ENCODE data around the gene GYG2. TPM values are rescaled to one million over a fixed set of nuclear protein-coding genes. Genes with fewer than 3 reads are reported as not detected.
"Not testable (repeated sequence)": the region's sequence is repeated elsewhere in the genome, so short reads cannot be mapped to it uniquely, and the experiment has no call there.

The GYG2 gene
- 5.4 and 10.6 TPM in 2 replicates for total RNA-seq
- polyA plus RNA-seq = 8.9 and 10.7 TPM in 2 replicates
- 9.4 and 10.1 TPM in 2 replicates for polyA plus RNA-seq (2012)
- 10.4 and 20.7 TPM in 2 replicates for polyA minus RNA-seq (ENCODE audit: low replicate concordance)

GRCh38 chrX:2828344-2828958 lies at the start of gene GYG2:
TSS of gene GYG2 (plus strand) at chrX:2828930. CDS start at chrX:2830189, 1,259 bp downstream.
- DNase-seq (ENCODE audit: low read depth in 2 of 2) = peak; percentile 39 to 58
- no peaks in the 10 kb centered on the region for H4K20me1 ChIP-seq (ENCODE audit: control insufficient read depth, extremely low read depth, insufficient read depth, low read length)
- TF ChIP-seq CTCF (conservative IDR thresholded peaks at IDR 0.05 in 1 of 2, IDR thresholded peaks at IDR 0.05 in 1 of 2; ENCODE audit: low read depth in 1 of 2, low read length in 2 of 2) (no peak), EZH2 (IDR thresholded peaks at IDR 0.05; ENCODE audit: low read length, missing control alignments) (no peak)
- H3K4me2 ChIP-seq (ENCODE audit: extremely low read depth, insufficient read depth, low read length) = peak within 1 kb of the TSS; percentile 25
- no peaks in the 10 kb centered on the region for H3K9me3 ChIP-seq (ENCODE audit: control insufficient read depth, insufficient read depth, low read depth, low read length)
- no peaks in the 10 kb centered on the region for H3K79me2 ChIP-seq (ENCODE audit: control insufficient read depth, insufficient read depth, low read length)
- no peaks in the 10 kb centered on the region for H3K36me3 ChIP-seq (ENCODE audit: control insufficient read depth, insufficient read depth, low read length)
- H3K4me3 ChIP-seq (replicated peaks in 1 of 4; ENCODE audit: control extremely low read depth in 1 of 4, insufficient read depth in 1 of 4, low read depth in 3 of 4, low read length in 4 of 4) = peak within 1 kb of the TSS in 2 of 4 experiments; percentile 21 to 46
- H3K4me1 ChIP-seq (ENCODE audit: control insufficient read depth, extremely low read depth, insufficient read depth, low read length) = no peaks in the 10 kb centered on the region
- no peak within 1 kb of the TSS for H2AFZ ChIP-seq (ENCODE audit: low read length)
- no peak within 1 kb of the TSS for H3K9ac ChIP-seq (ENCODE audit: insufficient read depth, low read length)
- H3K27ac ChIP-seq (ENCODE audit: insufficient read depth, low read length) = no peak within 1 kb of the TSS
- H3K27me3 ChIP-seq (ENCODE audit: control insufficient read depth, insufficient read depth, low read length) = no peaks in the 10 kb centered on the region

- H2AFZ ChIP-seq (ENCODE audit: low read length); DNase-seq (ENCODE audit: low read depth in 2 of 2); H3K36me3 ChIP-seq (ENCODE audit: control insufficient read depth, insufficient read depth, low read length); H3K4me2 ChIP-seq (ENCODE audit: extremely low read depth, insufficient read depth, low read length); H3K27me3 ChIP-seq (ENCODE audit: control insufficient read depth, insufficient read depth, low read length); H4K20me1 ChIP-seq (ENCODE audit: control insufficient read depth, extremely low read depth, insufficient read depth, low read length); H3K9me3 ChIP-seq (ENCODE audit: control insufficient read depth, insufficient read depth, low read depth, low read length); H3K4me3 ChIP-seq (replicated peaks in 1 of 4; ENCODE audit: control extremely low read depth in 1 of 4, insufficient read depth in 1 of 4, low read depth in 3 of 4, low read length in 4 of 4); H3K27ac ChIP-seq (ENCODE audit: insufficient read depth, low read length); H3K4me1 ChIP-seq (ENCODE audit: control insufficient read depth, extremely low read depth, insufficient read depth, low read length); H3K9ac ChIP-seq (ENCODE audit: insufficient read depth, low read length); H3K79me2 ChIP-seq (ENCODE audit: control insufficient read depth, insufficient read depth, low read length): not testable (repeated sequence)
Observed at GRCh38 chrX:2780472-2781225, 48.1 kb upstream of the GYG2 start.

- H3K4me1 ChIP-seq (ENCODE audit: control insufficient read depth, extremely low read depth, insufficient read depth, low read length) = no peaks in the 10 kb centered on the region
- TF ChIP-seq CTCF (conservative IDR thresholded peaks at IDR 0.05 in 1 of 2, IDR thresholded peaks at IDR 0.05 in 1 of 2; ENCODE audit: low read depth in 1 of 2, low read length in 2 of 2) (no peak), EZH2 (IDR thresholded peaks at IDR 0.05; ENCODE audit: low read length, missing control alignments) (no peak)
- H3K36me3 ChIP-seq (ENCODE audit: control insufficient read depth, insufficient read depth, low read length) = no peaks in the 10 kb centered on the region
- no peak overlapping the region for H3K9ac ChIP-seq (ENCODE audit: insufficient read depth, low read length)
- H4K20me1 ChIP-seq (ENCODE audit: control insufficient read depth, extremely low read depth, insufficient read depth, low read length) = no peaks in the 10 kb centered on the region
- no peak overlapping the region for H3K27ac ChIP-seq (ENCODE audit: insufficient read depth, low read length)
- no peaks in the 10 kb centered on the region for H3K9me3 ChIP-seq (ENCODE audit: control insufficient read depth, insufficient read depth, low read depth, low read length)
- no peak overlapping the region for H3K4me3 ChIP-seq (replicated peaks in 1 of 4; ENCODE audit: control extremely low read depth in 1 of 4, insufficient read depth in 1 of 4, low read depth in 3 of 4, low read length in 4 of 4)
- no peak overlapping the region for H3K4me2 ChIP-seq (ENCODE audit: extremely low read depth, insufficient read depth, low read length)
- H2AFZ ChIP-seq (ENCODE audit: low read length) = no peak overlapping the region
- H3K27me3 ChIP-seq (ENCODE audit: control insufficient read depth, insufficient read depth, low read length) = no peaks in the 10 kb centered on the region
- H3K79me2 ChIP-seq (ENCODE audit: control insufficient read depth, insufficient read depth, low read length) = no peaks in the 10 kb centered on the region
- no peak for DNase-seq (ENCODE audit: low read depth in 2 of 2)
Observed at GRCh38 chrX:2781226-2781571, 47.5 kb upstream of the GYG2 start.
